HL-60 (cell line): ENCODE results near the gene TLR5.

Experiments used
- DNase-seq, 2 experiments: peaks; one replicate each; pipeline ENCODE4 v3.0.0-alpha.2; 2010 to 2020; ENCODE audit warnings: low read depth in 1 of 2, low spot score in 1 of 2
- H3K27ac ChIP-seq: fragments of 250-450 bp; sonication (Bioruptor Pico); replicated peaks from 2 replicates; pipeline ENCODE4 v1.5.1; 2020; ENCODE audit warnings: mild to moderate bottlenecking, moderate library complexity
- H3K27me3 ChIP-seq: fragments of 250-450 bp; sonication (Bioruptor Pico); 2 replicates; pipeline ENCODE4 v1.5.1; 2021; ENCODE audit warnings: mild to moderate bottlenecking, moderate library complexity; ENCODE audit not compliant: insufficient read depth, poor library complexity, severe bottlenecking
- H3K4me3 ChIP-seq: replicated peaks from 2 replicates; pipeline ENCODE4 v1.5.1; 2011; ENCODE audit warnings: mild to moderate bottlenecking, control low read depth, low read length; ENCODE audit not compliant: insufficient read depth
- CTCF ChIP-seq: IDR thresholded peaks from one replicate; pipeline ENCODE4 v1.5.1; 2011; ENCODE audit warnings: low read length, control low read depth, inconsistent platforms; ENCODE audit not compliant: insufficient read depth
- GABPA ChIP-seq: IDR thresholded peaks from 2 replicates; pipeline ENCODE4 v1.6.1; 2012; ENCODE audit warnings: low read depth
- POLR2AphosphoS5 ChIP-seq: IDR thresholded peaks from 2 replicates; pipeline ENCODE4 v1.6.1; 2012; ENCODE audit warnings: low read depth
- REST ChIP-seq: IDR thresholded peaks from 2 replicates; pipeline ENCODE4 v1.6.1; 2012; ENCODE audit warnings: low read depth; ENCODE audit not compliant: insufficient replicate concordance
- SPI1 ChIP-seq: IDR thresholded peaks from 2 replicates; pipeline ENCODE4 v1.6.1; 2012; ENCODE audit warnings: low read depth, mild to moderate bottlenecking, borderline replicate concordance

Gene TLR5

GRCh38 chr1:223126741-223127140, 16.3 kb downstream of the TLR5 start:
- DNase-seq = no peak
- TF ChIP-seq REST = no peak
- TF ChIP-seq SPI1 = no peak
- TF ChIP-seq CTCF = no peak
- TF ChIP-seq GABPA = no peak
- TF ChIP-seq POLR2AphosphoS5 = no peak
- H3K4me3 ChIP-seq = no peak overlapping the region
- H3K27ac ChIP-seq = no peak overlapping the region
- H3K27me3 ChIP-seq = peaks cover 8% of the 10 kb centered on the region

- Histone ChIP-seq H3K27ac (no peak overlapping the region), H3K4me3 (no peak overlapping the region), H3K27me3 (peaks cover 8% of the 10 kb centered on the region)
- TF ChIP-seq CTCF = no peak
- TF ChIP-seq SPI1 = no peak
- TF ChIP-seq REST = no peak
- no peak for DNase-seq
Measured at GRCh38 chr1:223125766-223126165, 17.3 kb downstream of the TLR5 start.

GRCh38 chr1:223123011-223123610, 19.9 kb downstream of the TLR5 start:
- no peak for TF ChIP-seq CTCF
- no peak for TF ChIP-seq GABPA
- TF ChIP-seq POLR2AphosphoS5 = no peak
- no peak for TF ChIP-seq SPI1
- no peak for TF ChIP-seq REST
- Histone ChIP-seq H3K4me3 (no peak overlapping the region), H3K27ac (no peak overlapping the region), H3K27me3 (peaks cover 6% of the 10 kb centered on the region)
- DNase-seq = no peak
